Hindlimb muscle (tissue), 1 donor: ENCODE results near the gene RARB. TPM values are rescaled to one million over a fixed set of nuclear protein-coding genes. Genes with fewer than 3 reads are reported as not detected.

Experiments used
- DNase-seq: peaks from one replicate; pipeline ENCODE4 v3.0.0-alpha.2; 2013
- polyA plus RNA-seq: library from polyadenylated mRNA; unstranded; fragments of 120-200 nt; gene quantifications from one replicate; pipeline ENCODE4 v1.2.1, GENCODE V29; 2013; ENCODE audit not compliant: insufficient read length

The RARB gene
- polyA plus RNA-seq, 1 donor: 11.2 TPM

GRCh38 chr3:25581335-25581734, 153.3 kb downstream of the RARB start:
- no peak for DNase-seq

- DNase-seq: no peak
These were observed 153.8 kb downstream of the RARB start for GRCh38 chr3:25581823-25582222.

GRCh38 chr3:25582242-25582641, 154.2 kb downstream of the RARB start:
- DNase-seq: no peak

GRCh38 chr3:25583343-25583742, 155.3 kb downstream of the RARB start:
- no peak for DNase-seq

GRCh38 chr3:25584011-25584789, 156.1 kb downstream of the RARB start:
- DNase-seq: no peak

- no peak for DNase-seq
These were observed 157.5 kb downstream of the RARB start for GRCh38 chr3:25585361-25586166.

GRCh38 chr3:25586167-25586505, 158.1 kb downstream of the RARB start:
- DNase-seq: no peak

GRCh38 chr3:25586553-25586952, 158.5 kb downstream of the RARB start:
- DNase-seq: no peak

GRCh38 chr3:25587094-25587493, 159.0 kb downstream of the RARB start:
- no peak for DNase-seq

- no peak for DNase-seq
These were observed 159.5 kb downstream of the RARB start for GRCh38 chr3:25587526-25587925.

GRCh38 chr3:25587975-25588374, 159.9 kb downstream of the RARB start:
- DNase-seq: no peak

- no peak for DNase-seq
These were observed 160.5 kb downstream of the RARB start for GRCh38 chr3:25588441-25589103.

GRCh38 chr3:25589104-25589782, 161.2 kb downstream of the RARB start:
- no peak for DNase-seq

GRCh38 chr3:25589783-25590258, 161.8 kb downstream of the RARB start:
- no peak for DNase-seq

- no peak for DNase-seq
These were observed 164.5 kb downstream of the RARB start for GRCh38 chr3:25592510-25592968.

- DNase-seq: no peak
These were observed 164.9 kb downstream of the RARB start for GRCh38 chr3:25593001-25593400.

GRCh38 chr3:25594007-25594502, 166.0 kb downstream of the RARB start:
- DNase-seq: peak; percentile 65

GRCh38 chr3:25597535-25598101, 169.6 kb downstream of the RARB start:
- no peak for DNase-seq

GRCh38 chr3:25603703-25604102, 175.6 kb downstream of the RARB start:
- DNase-seq: no peak

- no peak for DNase-seq
These were observed 176.2 kb downstream of the RARB start for GRCh38 chr3:25604107-25604805.

- DNase-seq: no peak
These were observed 182.1 kb downstream of the RARB start for GRCh38 chr3:25610167-25610566.
